OCI-LY1 (cell line): Measurements from ENCODE around the gene TRPV4.

ENCODE experiments used
- EZH2 ChIP-seq: fragments of 200-600 bp; sonication (generic), shearing (Covaris generic); IDR thresholded peaks from 2 replicates; pipeline ENCODE4 v1.8.0; 2017; ENCODE audit warnings: borderline replicate concordance, mixed run types, mild to moderate bottlenecking, antibody characterized with exemption, low read length, moderate library complexity, mixed read lengths
- TF ChIP-seq, protein P1 (sequence below): fragments of 200-600 bp; sonication (generic), shearing (Covaris generic); IDR thresholded peaks from 2 replicates; pipeline ENCODE4 v1.5.1; 2017; ENCODE audit warnings: mild to moderate bottlenecking, antibody characterized with exemption, low read length, moderate library complexity, mixed read lengths

DNA sequence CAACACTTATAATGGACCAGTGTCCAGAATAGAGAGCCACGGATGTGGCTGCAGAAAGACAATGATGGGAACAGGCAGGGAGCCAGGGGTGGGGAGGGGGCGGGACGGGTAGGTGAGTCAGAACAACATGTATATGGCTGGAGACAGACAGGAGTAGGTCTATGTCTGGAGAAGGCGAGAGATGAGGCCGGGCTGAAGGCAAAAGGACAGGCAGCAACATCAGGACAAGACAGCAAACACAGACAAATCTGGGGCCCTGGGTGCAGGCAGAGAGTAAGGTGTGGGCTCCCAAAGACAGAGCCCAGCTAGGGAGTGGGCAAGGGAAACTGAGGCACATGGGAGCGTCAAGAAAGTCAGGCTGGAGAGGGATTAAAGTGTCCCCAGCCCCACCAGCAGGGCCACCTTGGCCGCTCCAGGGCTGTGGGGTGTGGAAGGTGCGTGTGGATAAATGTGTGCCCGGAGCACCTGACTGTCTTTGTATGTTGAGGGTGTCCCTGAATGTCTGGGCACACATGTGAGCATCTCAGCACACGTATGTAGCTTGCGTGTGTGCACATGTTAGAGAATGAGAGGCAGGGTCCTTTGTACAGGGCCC is 75.4 kb downstream of the TRPV4 start:
- TF ChIP-seq, protein P1, sequence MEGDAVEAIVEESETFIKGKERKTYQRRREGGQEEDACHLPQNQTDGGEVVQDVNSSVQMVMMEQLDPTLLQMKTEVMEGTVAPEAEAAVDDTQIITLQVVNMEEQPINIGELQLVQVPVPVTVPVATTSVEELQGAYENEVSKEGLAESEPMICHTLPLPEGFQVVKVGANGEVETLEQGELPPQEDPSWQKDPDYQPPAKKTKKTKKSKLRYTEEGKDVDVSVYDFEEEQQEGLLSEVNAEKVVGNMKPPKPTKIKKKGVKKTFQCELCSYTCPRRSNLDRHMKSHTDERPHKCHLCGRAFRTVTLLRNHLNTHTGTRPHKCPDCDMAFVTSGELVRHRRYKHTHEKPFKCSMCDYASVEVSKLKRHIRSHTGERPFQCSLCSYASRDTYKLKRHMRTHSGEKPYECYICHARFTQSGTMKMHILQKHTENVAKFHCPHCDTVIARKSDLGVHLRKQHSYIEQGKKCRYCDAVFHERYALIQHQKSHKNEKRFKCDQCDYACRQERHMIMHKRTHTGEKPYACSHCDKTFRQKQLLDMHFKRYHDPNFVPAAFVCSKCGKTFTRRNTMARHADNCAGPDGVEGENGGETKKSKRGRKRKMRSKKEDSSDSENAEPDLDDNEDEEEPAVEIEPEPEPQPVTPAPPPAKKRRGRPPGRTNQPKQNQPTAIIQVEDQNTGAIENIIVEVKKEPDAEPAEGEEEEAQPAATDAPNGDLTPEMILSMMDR: no peak
- no peak for TF ChIP-seq EZH2
